ENCODE measurements around the gene AATK. TPM values are rescaled to one million over a fixed set of nuclear protein-coding genes. Genes with fewer than 3 reads are reported as not detected.

Gene AATK
- total RNA-seq, 4 donors from 2014 or later, result 0.51 to 5.9 (median 3.0) TPM

DNA sequence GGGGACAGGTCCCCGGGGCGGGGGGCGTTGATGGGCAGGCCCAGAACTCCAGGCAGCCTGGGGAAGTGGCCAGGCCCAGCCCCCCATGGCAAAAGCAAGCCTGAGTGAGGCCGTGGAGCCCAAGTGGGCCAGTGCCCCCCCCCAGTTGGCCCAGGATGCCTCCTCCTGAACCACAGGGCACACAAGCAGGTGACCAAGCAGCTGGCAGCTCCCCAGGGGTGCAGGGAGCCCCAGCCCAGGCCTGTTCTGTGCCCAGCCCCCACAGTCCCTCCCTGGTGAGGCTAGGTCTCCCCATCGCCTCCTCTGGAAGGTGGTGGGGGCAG lies 38.9 kb downstream of the AATK start:
- Histone ChIP-seq H3K4me3 (no peak overlapping the region), H3K9me3 (no peaks in the 10 kb centered on the region), H3K4me1 (no peaks in the 10 kb centered on the region), H3K27me3 (no peaks in the 10 kb centered on the region), H3K27ac (no peak overlapping the region), H3K36me3 (no peaks in the 10 kb centered on the region)
- DNase-seq, result no peak
- intact Hi-C loops (cut with DNase I; ENCODE audit: low total_unique reads), result no loop called here
- TF ChIP-seq, protein P1, sequence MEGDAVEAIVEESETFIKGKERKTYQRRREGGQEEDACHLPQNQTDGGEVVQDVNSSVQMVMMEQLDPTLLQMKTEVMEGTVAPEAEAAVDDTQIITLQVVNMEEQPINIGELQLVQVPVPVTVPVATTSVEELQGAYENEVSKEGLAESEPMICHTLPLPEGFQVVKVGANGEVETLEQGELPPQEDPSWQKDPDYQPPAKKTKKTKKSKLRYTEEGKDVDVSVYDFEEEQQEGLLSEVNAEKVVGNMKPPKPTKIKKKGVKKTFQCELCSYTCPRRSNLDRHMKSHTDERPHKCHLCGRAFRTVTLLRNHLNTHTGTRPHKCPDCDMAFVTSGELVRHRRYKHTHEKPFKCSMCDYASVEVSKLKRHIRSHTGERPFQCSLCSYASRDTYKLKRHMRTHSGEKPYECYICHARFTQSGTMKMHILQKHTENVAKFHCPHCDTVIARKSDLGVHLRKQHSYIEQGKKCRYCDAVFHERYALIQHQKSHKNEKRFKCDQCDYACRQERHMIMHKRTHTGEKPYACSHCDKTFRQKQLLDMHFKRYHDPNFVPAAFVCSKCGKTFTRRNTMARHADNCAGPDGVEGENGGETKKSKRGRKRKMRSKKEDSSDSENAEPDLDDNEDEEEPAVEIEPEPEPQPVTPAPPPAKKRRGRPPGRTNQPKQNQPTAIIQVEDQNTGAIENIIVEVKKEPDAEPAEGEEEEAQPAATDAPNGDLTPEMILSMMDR (IDR thresholded peaks at IDR 0.05), result no peak
- no peak for TF ChIP-seq POLR2A (IDR thresholded peaks at IDR 0.05)

DNA sequence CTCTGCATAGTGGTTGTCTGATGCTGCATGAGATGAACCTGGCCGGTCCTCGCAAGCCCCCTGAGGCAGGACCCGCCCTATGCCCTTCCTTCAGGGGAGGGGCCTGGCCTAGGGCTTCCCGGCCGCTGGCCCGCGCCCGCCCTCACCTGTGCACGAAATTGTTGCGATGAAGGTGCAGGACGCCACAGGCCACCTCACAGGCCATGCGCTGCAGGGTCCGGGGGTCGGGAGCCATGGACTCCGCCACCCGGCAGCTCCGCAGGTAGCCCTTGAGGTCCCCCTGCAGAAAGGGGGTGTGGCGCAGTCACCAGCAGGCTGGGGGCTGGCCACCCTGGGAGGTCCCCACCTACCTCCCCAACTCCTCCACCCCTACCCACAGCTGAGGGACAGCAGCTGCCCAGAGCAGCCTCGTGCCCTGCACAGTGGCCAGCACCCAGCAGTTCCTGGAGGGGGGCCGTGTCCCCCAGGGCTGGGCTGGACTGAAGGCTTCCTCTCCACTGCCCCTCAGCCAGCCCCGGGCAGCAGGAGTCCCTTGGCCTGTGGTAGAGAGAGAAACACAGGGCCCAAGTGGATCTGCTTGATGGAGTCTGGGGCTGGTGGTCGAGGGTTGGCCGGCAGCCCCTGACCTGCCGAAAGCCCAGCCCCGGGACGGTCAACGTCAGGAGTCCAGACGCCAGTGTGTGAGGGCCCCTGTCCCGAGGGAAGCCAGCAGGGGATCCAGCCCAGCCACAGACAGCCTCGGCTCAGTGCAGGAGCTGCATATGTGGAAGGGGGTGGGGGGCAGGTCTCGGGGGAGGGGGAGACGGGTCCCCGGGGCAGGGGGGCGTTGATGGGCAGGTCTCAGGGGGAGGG lies 39.5 kb downstream of the AATK start:
- no peak overlapping the region for H3K4me3 ChIP-seq
- intact Hi-C loops (cut with DNase I; ENCODE audit: low total_unique reads), result no loop called here

GRCh38 chr17:81125573-81126081 lies 40.4 kb downstream of the AATK start:
- Histone ChIP-seq H3K9me3 (no peaks in the 10 kb centered on the region), H3K36me3 (no peaks in the 10 kb centered on the region), H3K27me3 (no peaks in the 10 kb centered on the region), H3K27ac (no peak overlapping the region), H3K4me3 (no peak overlapping the region), H3K4me1 (no peaks in the 10 kb centered on the region)
- no peak for TF ChIP-seq POLR2A (IDR thresholded peaks at IDR 0.05)
- TF ChIP-seq, protein P1 (IDR thresholded peaks at IDR 0.05), result no peak
- intact Hi-C loops (cut with DNase I; ENCODE audit: low total_unique reads), result no loop called here
- no peak for DNase-seq

More for the DNA sequence above, 39.5 kb downstream of the AATK start:
- no peak for DNase-seq
- Histone ChIP-seq H3K27me3 (no peaks in the 10 kb centered on the region), H3K27ac (no peak overlapping the region), H3K9me3 (no peaks in the 10 kb centered on the region), H3K36me3 (no peaks in the 10 kb centered on the region), H3K4me1 (no peaks in the 10 kb centered on the region)
- TF ChIP-seq POLR2A (IDR thresholded peaks at IDR 0.05), result no peak
- TF ChIP-seq, protein P1 (IDR thresholded peaks at IDR 0.05), result no peak

GRCh38 chr17:81124377-81124776 lies 41.6 kb downstream of the AATK start:
- intact Hi-C loops (cut with DNase I; ENCODE audit: low total_unique reads), result no loop called here
- Histone ChIP-seq H3K9me3 (no peaks in the 10 kb centered on the region), H3K27me3 (no peaks in the 10 kb centered on the region), H3K36me3 (no peaks in the 10 kb centered on the region), H3K4me1 (peaks cover 0 to 6% of the 10 kb centered on the region in 2 donors), H3K4me3 (no peak overlapping the region), H3K27ac (no peak overlapping the region)
- no peak for TF ChIP-seq POLR2A (IDR thresholded peaks at IDR 0.05)
- TF ChIP-seq, protein P1 (IDR thresholded peaks at IDR 0.05), result no peak
- DNase-seq, result no peak
